ENCODE measurements around the gene DSCAML1. TPM values are rescaled to one million over a fixed set of nuclear protein-coding genes. Genes with fewer than 3 reads are reported as not detected.

Gene DSCAML1
- total and polyA plus RNA-seq, 2 of the 8 experiments (the other 6 are each of a cell fraction or from before 2014, with no cell fraction given), result 0.19 to 0.24 TPM

DNA sequence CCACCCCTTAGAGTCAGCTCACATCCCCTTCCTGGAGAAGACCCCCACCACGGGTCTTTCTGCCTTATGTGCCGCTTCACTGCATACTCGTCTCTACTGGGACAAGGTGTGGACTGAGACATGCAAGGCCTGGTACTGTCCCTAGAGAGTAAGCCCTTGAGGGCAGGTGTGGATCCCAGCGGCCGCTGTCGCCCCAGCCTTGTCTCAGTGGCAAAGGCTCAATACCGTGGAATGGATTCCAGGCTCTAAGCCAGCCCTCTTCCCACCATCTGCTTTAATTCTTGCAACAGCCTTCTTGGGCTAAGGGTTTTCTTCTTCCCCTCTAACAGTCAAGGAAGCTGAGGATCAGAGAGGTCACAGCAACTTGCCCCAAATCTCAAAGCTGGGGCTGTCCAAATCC, 249.1 kb downstream of the DSCAML1 start (continued):
- TF ChIP-seq POU5F1 (IDR thresholded peaks at IDR 0.05; ENCODE audit: low read depth, low read length) (no peak), GTF2F1 (IDR thresholded peaks at IDR 0.05; ENCODE audit: borderline replicate concordance, low read depth, low read length) (no peak), BRCA1 (IDR thresholded peaks at IDR 0.05; ENCODE audit: low read depth, low read length) (no peak), BCL11A (IDR thresholded peaks at IDR 0.05; ENCODE audit: low read depth in 2 of 2, low read length in 2 of 2) (no peak)
- TF ChIP-seq, protein P1, sequence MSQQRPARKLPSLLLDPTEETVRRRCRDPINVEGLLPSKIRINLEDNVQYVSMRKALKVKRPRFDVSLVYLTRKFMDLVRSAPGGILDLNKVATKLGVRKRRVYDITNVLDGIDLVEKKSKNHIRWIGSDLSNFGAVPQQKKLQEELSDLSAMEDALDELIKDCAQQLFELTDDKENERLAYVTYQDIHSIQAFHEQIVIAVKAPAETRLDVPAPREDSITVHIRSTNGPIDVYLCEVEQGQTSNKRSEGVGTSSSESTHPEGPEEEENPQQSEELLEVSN (IDR thresholded peaks at IDR 0.05), result no peak

Data from H1 (cell line).